ENCODE results near the gene DNM3. TPM values are rescaled to one million over a fixed set of nuclear protein-coding genes. Genes with fewer than 3 reads are reported as not detected.

DNM3 gene
- total RNA-seq, 1 experiment from 2014 or later = 0.11 TPM

DNA sequence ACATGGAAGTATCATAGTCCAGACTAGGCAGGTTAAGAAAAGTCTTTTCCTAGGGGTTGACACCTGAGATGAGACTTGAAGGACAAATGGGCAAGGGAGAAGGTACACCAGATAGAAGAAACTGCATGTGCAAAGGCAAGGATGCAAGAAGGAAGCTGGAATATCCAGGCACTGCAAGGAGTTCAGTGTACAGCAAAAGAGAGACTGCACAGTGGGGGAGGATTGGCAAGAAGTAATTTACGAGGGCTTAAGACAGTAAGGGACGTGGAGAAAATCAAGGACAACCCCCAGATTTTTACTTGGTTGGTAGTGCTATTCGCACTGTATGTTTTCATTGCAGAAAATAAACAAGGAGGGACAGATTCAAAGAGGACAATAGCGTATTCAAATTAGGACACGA lies 58.5 kb downstream of the DNM3 start:
- no peak for DNase-seq
- H3K36me3 Mint-ChIP-seq (ENCODE audit: insufficient read depth, unreplicated experiment) = no peaks in the 10 kb centered on the region
- H3K9me3 Mint-ChIP-seq (ENCODE audit: unreplicated experiment) = no peaks in the 10 kb centered on the region
- Histone ChIP-seq H3K9me3 (no peaks in the 10 kb centered on the region), H3K36me3 (ENCODE audit: control insufficient read depth, insufficient read depth, low read length) (no peaks in the 10 kb centered on the region), H3K4me1 (no peaks in the 10 kb centered on the region), H3K4me3 (ENCODE audit: low read depth, low read length) (no peak overlapping the region), H3K27me3 (replicated peaks; ENCODE audit: control insufficient read depth, insufficient read depth, low read length) (no peaks in the 10 kb centered on the region)
- CTCF ChIA-PET = no interaction called here
- H3K4me1 Mint-ChIP-seq (ENCODE audit: low read depth, unreplicated experiment) = no peaks in the 10 kb centered on the region
- POLR2A ChIA-PET = no interaction called here
- no peak for TF ChIP-seq CTCF (IDR thresholded peaks at IDR 0.05; ENCODE audit: insufficient read depth in 1 of 2, low read depth in 1 of 2, low read length in 1 of 2, severe bottlenecking in 1 of 2, unreplicated experiment in 1 of 2)
- H3K27me3 Mint-ChIP-seq (ENCODE audit: insufficient read depth, unreplicated experiment) = peaks cover 2% of the 10 kb centered on the region
- H3K27ac Mint-ChIP-seq (ENCODE audit: unreplicated experiment) = no peak overlapping the region
- H3K4me3 Mint-ChIP-seq (ENCODE audit: unreplicated experiment) = no peak overlapping the region
- intact Hi-C loops (cut with micrococcal nuclease; ENCODE audit: unreplicated experiment) = no loop called here
- no TSS peak for BruUV-seq (replicated peaks)

DNA sequence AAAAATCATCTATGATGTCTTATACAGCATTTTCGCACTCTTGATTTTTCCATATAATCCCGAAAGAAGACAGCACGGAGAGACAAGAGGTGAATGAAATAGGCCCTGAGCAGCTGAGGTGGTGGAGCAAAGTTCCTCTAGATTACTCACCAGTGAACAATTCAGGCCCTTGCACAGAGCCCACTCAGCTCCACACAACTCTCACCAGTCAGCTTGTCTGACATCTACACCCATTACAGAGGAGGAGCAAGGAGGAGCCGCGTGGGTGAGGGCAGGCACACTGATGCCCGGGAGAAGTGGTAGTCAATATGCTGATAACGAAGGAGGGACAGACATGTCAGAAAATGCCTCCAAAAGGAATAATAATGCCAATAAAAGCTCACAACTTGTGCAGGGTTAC lies 59.9 kb downstream of the DNM3 start:
- H3K27me3 ChIP-seq (replicated peaks; ENCODE audit: control insufficient read depth, insufficient read depth, low read length) = no peaks in the 10 kb centered on the region
- POLR2A ChIA-PET = no interaction called here
- no peaks in the 10 kb centered on the region for H3K4me1 Mint-ChIP-seq (ENCODE audit: low read depth, unreplicated experiment)
- H3K27ac Mint-ChIP-seq (ENCODE audit: unreplicated experiment) = no peak overlapping the region
- no peak for DNase-seq
- CTCF ChIA-PET = no interaction called here
- BruUV-seq (replicated peaks) = no TSS peak
- H3K36me3 ChIP-seq (ENCODE audit: control insufficient read depth, insufficient read depth, low read length) = no peaks in the 10 kb centered on the region
- no peaks in the 10 kb centered on the region for H3K9me3 ChIP-seq
- no peak for TF ChIP-seq CTCF (IDR thresholded peaks at IDR 0.05; ENCODE audit: insufficient read depth in 1 of 2, low read depth in 1 of 2, low read length in 1 of 2, severe bottlenecking in 1 of 2, unreplicated experiment in 1 of 2)
- no peaks in the 10 kb centered on the region for H3K4me1 ChIP-seq
- no peaks in the 10 kb centered on the region for H3K9me3 Mint-ChIP-seq (ENCODE audit: unreplicated experiment)
- no peak overlapping the region for H3K4me3 Mint-ChIP-seq (ENCODE audit: unreplicated experiment)
- no peaks in the 10 kb centered on the region for H3K36me3 Mint-ChIP-seq (ENCODE audit: insufficient read depth, unreplicated experiment)
- peaks cover 2% of the 10 kb centered on the region for H3K27me3 Mint-ChIP-seq (ENCODE audit: insufficient read depth, unreplicated experiment)
- no peak overlapping the region for H3K4me3 ChIP-seq (ENCODE audit: low read depth, low read length)
- intact Hi-C loops (cut with micrococcal nuclease; ENCODE audit: unreplicated experiment) = no loop called here

DNA sequence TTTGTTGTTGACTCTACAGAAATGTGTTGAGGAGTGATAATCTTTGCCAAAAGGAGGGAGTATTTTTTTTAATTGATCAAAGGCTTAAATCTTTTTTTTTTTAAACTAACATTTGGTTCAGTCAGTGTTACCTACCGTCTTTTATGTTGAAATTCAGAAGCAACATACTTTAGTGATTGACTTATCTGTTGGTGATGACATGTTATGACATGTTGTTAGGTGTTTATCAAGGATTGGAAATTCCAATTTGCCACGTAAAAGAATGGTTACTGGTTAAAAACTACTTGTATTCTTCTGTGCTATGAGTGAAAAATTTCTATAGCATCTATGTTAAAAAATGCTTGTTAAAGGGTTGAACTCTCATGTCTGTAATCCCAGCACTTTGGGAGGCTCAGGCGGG lies 61.2 kb downstream of the DNM3 start:
- intact Hi-C loops (cut with micrococcal nuclease; ENCODE audit: unreplicated experiment) = no loop called here

More for the DNA sequence above, 61.2 kb downstream of the DNM3 start:
- no peaks in the 10 kb centered on the region for H3K36me3 Mint-ChIP-seq (ENCODE audit: insufficient read depth, unreplicated experiment)
- BruUV-seq (replicated peaks) = no TSS peak
- no peak for DNase-seq
- TF ChIP-seq CTCF (IDR thresholded peaks at IDR 0.05; ENCODE audit: insufficient read depth in 1 of 2, low read depth in 1 of 2, low read length in 1 of 2, severe bottlenecking in 1 of 2, unreplicated experiment in 1 of 2) = no peak
- H3K27ac Mint-ChIP-seq (ENCODE audit: unreplicated experiment) = no peak overlapping the region
- no peaks in the 10 kb centered on the region for H3K4me1 ChIP-seq
- no peaks in the 10 kb centered on the region; the same call in 1 of the 2 replicates for H3K9me3 ChIP-seq
- no peak overlapping the region for H3K4me3 ChIP-seq (ENCODE audit: low read depth, low read length)
- no peaks in the 10 kb centered on the region for H3K27me3 ChIP-seq (replicated peaks; ENCODE audit: control insufficient read depth, insufficient read depth, low read length)
- H3K4me1 Mint-ChIP-seq (ENCODE audit: low read depth, unreplicated experiment) = no peaks in the 10 kb centered on the region
- ChIA-PET CTCF (no interaction called here), POLR2A (no interaction called here)
- peaks cover 4% of the 10 kb centered on the region for H3K27me3 Mint-ChIP-seq (ENCODE audit: insufficient read depth, unreplicated experiment)
- no peaks in the 10 kb centered on the region for H3K9me3 Mint-ChIP-seq (ENCODE audit: unreplicated experiment)
- H3K4me3 Mint-ChIP-seq (ENCODE audit: unreplicated experiment) = no peak overlapping the region
- H3K36me3 ChIP-seq (ENCODE audit: control insufficient read depth, insufficient read depth, low read length) = no peaks in the 10 kb centered on the region

Data from Caco-2 (cell line).